K562 (cell line): ENCODE data around the gene WASHC4. TPM values are rescaled to one million over a fixed set of nuclear protein-coding genes. Genes with fewer than 3 reads are reported as not detected.
A peak's percentile ranks its signal among the peaks of the same experiment; 100 is the strongest.

ENCODE experiments used
- BRD9 ChIP-seq: fragments of 450-650 bp; IDR thresholded peaks from 2 replicates; pipeline ENCODE4 v1.6.1; 2018; ENCODE audit warnings: low read depth; ENCODE audit not compliant: partially characterized antibody
- CCAR2 ChIP-seq: fragments of 200-400 bp; formaldehyde crosslinking; IDR thresholded peaks from 2 replicates; pipeline ENCODE4 v1.6.1; 2017; ENCODE audit warnings: mild to moderate bottlenecking, low read depth, low read length
- COPS2 ChIP-seq: fragments of 450-650 bp; conservative IDR thresholded peaks from 2 replicates; pipeline ENCODE4 v1.6.1; 2016; ENCODE audit warnings: mild to moderate bottlenecking, moderate library complexity
- EP400 ChIP-seq: fragments of 450-650 bp; IDR thresholded peaks from 2 replicates; pipeline ENCODE4 v1.6.1; 2017; ENCODE audit warnings: antibody characterized with exemption, mild to moderate bottlenecking, moderate library complexity
- GABPA ChIP-seq: fragments of 200-800 bp; sonication (Bioruptor generic); conservative IDR thresholded peaks from 2 replicates; pipeline ENCODE4 v1.6.1; 2016; ENCODE audit warnings: low read depth, missing genetic modification characterization, missing compliant biosample characterization
- PCBP1 ChIP-seq: fragments of 200-400 bp; formaldehyde crosslinking; IDR thresholded peaks from 2 replicates; pipeline ENCODE4 v1.6.1; 2018; ENCODE audit warnings: mild to moderate bottlenecking, low read depth, low read length; ENCODE audit not compliant: poor library complexity, severe bottlenecking
- POLR2A ChIP-seq: fragments of 450-650 bp; conservative IDR thresholded peaks from 2 replicates; pipeline ENCODE4 v1.6.1; 2016
- RFX1 ChIP-seq: fragments of 450-650 bp; IDR thresholded peaks from 2 replicates; pipeline ENCODE4 v1.6.1; 2016; ENCODE audit warnings: mild to moderate bottlenecking, moderate library complexity
- RFX5 ChIP-seq: IDR thresholded peaks from 2 replicates; pipeline ENCODE4 v1.6.1; 2011; ENCODE audit warnings: low read depth, mild to moderate bottlenecking, improper control_type of control experiment, low read length
- SAP30 ChIP-seq: fragments of 200-600 bp; sonication (generic); IDR thresholded peaks from 2 replicates; pipeline ENCODE4 v1.6.1; 2012; ENCODE audit warnings: borderline replicate concordance, low read depth, mild to moderate bottlenecking, moderate library complexity, low read length, control low read depth, inconsistent platforms; ENCODE audit not compliant: insufficient read depth, poor library complexity, severe bottlenecking
- SMAD4 ChIP-seq: fragments of 250-450 bp; sonication (Bioruptor Pico); conservative IDR thresholded peaks from 2 replicates; pipeline ENCODE4 v1.8.0; 2021; ENCODE audit warnings: inconsistent platforms, mild to moderate bottlenecking, moderate library complexity
- TCF7 ChIP-seq: sonication (generic); IDR thresholded peaks from 2 replicates; pipeline ENCODE4 v1.6.1; 2016; ENCODE audit warnings: antibody characterized with exemption, borderline replicate concordance
- TEAD2 ChIP-seq: fragments of 450-650 bp; IDR thresholded peaks from 2 replicates; pipeline ENCODE4 v1.6.1; 2016; ENCODE audit warnings: missing genetic modification characterization, control low read depth, missing compliant biosample characterization
- XRCC3 ChIP-seq: fragments of 450-650 bp; IDR thresholded peaks from 2 replicates; pipeline ENCODE4 v1.6.1; 2017; ENCODE audit warnings: mild to moderate bottlenecking, moderate library complexity
- ZBTB8A ChIP-seq: fragments of 450-650 bp; IDR thresholded peaks from 2 replicates; pipeline ENCODE4 v1.6.1; 2018; ENCODE audit warnings: mild to moderate bottlenecking, moderate library complexity; ENCODE audit not compliant: partially characterized antibody
- ZFP30 ChIP-seq: fragments of 250-450 bp; sonication (Bioruptor Pico); IDR thresholded peaks from 2 replicates; pipeline ENCODE4 v1.8.0; 2022; ENCODE audit warnings: moderate library complexity, mild to moderate bottlenecking, inconsistent platforms, borderline replicate concordance
- ZNF830 ChIP-seq: fragments of 250-450 bp; sonication (Bioruptor Pico); IDR thresholded peaks from 2 replicates; pipeline ENCODE4 v1.5.0; 2021; ENCODE audit warnings: mild to moderate bottlenecking
- polyA plus RNA-seq, 8 experiments: library from polyadenylated mRNA; depleted of rRNA in 4 of 8; stranded (reverse) in 5 of 8; unstranded in 3 of 8; fragments of >200 nt; fragmentation: Nextera tagmentation in 2 of 8; fragmentation: Illumina TruSeq in 1 of 8; extraction: Ambion mirVana in 2 of 8; extraction: Trizol in 1 of 8; gene quantifications; 2 replicates each; pipeline versions ENCODE4 v1.2.1 to v1.2.3, GENCODE V29; 2011 to 2014; ENCODE audit warnings: inconsistent platforms in 1 of 8, missing spikeins in 1 of 8
- total RNA-seq, 7 experiments: library from RNA; depleted of rRNA in 6 of 7; stranded (reverse); fragments of >200 nt in 6 of 7; fragmentation: Illumina TruSeq in 2 of 7; extraction: Trizol in 2 of 7; gene quantifications; 2 replicates each; pipeline versions ENCODE4 v1.2.1 to v1.2.3, GENCODE V29; 2011 to 2021; ENCODE audit warnings: low replicate concordance in 1 of 7
- TF ChIP-seq, protein P1 (sequence below): fragments of 200-800 bp; sonication (Bioruptor generic); IDR thresholded peaks from 2 replicates; pipeline ENCODE4 v1.6.1; 2017; ENCODE audit warnings: missing genetic modification characterization, missing compliant biosample characterization
- TF ChIP-seq, protein P2 (sequence below): sonication (generic); formaldehyde crosslinking; IDR thresholded peaks from 2 replicates; pipeline ENCODE4 v1.8.0; 2022; ENCODE audit warnings: missing genetic modification reagents, mild to moderate bottlenecking, moderate library complexity, borderline replicate concordance
- TF ChIP-seq, protein P3 (sequence below), 2 experiments: fragments of 450-650 bp; conservative IDR thresholded peaks; 2 replicates each; pipeline ENCODE4 v1.6.1; 2017; ENCODE audit warnings: mild to moderate bottlenecking in 2 of 2, moderate library complexity in 2 of 2
- TF ChIP-seq, protein P4 (sequence below): fragments of 450-650 bp; IDR thresholded peaks from 2 replicates; pipeline ENCODE4 v1.7.1; 2018; ENCODE audit warnings: mild to moderate bottlenecking, low read depth; ENCODE audit not compliant: partially characterized antibody

WASHC4 gene
- total and polyA plus RNA-seq, 9 of the 15 experiments (the other 6 are each of a cell fraction or from before 2014, with no cell fraction given), result 12.5 to 38.5 (median 21.3) TPM

DNA sequence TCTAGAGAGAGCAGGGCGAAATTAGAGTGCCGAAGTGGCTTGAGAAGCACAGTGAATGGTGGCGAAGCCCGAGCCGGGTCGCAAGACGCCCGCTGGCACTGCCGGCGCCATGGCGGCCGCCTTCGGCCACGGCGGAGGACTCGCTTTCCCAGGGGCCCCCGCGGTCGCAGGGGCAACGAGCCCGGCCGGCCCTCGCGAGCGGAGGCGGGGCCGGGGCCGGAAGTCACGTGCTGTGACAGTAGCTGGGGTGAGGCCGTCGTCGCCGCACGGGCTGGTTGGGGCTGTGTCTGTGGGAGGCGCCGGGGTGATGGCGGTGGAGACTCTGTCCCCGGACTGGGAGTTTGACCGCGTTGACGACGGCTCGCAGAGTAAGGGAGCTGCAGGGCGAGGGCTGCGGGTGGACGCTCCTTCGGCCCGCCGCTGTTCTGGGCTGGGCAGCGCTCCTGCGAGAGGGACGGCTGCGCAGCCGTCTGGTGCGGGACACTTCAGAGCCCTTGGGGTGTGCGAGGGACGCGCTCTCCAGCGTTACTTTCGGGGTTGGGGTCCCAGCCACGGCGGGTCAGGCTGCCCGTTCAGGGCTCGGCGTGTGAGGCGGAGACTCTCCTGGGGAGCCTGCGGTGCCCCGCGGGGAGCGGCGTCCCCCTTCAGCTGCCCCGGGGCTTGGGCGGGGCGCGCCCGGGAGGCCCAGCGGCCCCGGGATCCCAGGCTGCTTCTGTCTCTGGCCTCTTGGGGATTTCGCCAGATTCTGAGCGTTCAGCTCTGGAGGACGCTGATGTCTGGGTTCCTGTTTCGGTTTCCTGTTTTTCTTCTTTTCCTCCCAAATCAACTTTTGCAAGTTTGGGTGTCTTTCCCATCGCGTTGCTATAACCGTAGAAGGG, at the start of gene WASHC4 (continued):
- no peak for TF ChIP-seq ZBTB8A
- TF ChIP-seq GABPA (tag), result peak; percentile 94
- TF ChIP-seq, protein P1, sequence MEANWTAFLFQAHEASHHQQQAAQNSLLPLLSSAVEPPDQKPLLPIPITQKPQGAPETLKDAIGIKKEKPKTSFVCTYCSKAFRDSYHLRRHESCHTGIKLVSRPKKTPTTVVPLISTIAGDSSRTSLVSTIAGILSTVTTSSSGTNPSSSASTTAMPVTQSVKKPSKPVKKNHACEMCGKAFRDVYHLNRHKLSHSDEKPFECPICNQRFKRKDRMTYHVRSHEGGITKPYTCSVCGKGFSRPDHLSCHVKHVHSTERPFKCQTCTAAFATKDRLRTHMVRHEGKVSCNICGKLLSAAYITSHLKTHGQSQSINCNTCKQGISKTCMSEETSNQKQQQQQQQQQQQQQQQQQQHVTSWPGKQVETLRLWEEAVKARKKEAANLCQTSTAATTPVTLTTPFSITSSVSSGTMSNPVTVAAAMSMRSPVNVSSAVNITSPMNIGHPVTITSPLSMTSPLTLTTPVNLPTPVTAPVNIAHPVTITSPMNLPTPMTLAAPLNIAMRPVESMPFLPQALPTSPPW (CRISPR knock-in tag), result peak; percentile 87
- TF ChIP-seq EP400, result peak; percentile 63
- TF ChIP-seq RFX1, result peak; percentile 12; the same call in 1 of the 2 replicates
- TF ChIP-seq COPS2, result no peak
- peak; percentile 95 for TF ChIP-seq POLR2A
- no peak for TF ChIP-seq TEAD2 (tag)
- TF ChIP-seq, protein P2, sequence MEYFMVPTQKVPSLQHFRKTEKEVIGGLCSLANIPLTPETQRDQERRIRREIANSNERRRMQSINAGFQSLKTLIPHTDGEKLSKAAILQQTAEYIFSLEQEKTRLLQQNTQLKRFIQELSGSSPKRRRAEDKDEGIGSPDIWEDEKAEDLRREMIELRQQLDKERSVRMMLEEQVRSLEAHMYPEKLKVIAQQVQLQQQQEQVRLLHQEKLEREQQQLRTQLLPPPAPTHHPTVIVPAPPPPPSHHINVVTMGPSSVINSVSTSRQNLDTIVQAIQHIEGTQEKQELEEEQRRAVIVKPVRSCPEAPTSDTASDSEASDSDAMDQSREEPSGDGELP (CRISPR knock-in tag), result peak; percentile 69; the same call in 1 of the 2 replicates
- TF ChIP-seq, protein P3, sequence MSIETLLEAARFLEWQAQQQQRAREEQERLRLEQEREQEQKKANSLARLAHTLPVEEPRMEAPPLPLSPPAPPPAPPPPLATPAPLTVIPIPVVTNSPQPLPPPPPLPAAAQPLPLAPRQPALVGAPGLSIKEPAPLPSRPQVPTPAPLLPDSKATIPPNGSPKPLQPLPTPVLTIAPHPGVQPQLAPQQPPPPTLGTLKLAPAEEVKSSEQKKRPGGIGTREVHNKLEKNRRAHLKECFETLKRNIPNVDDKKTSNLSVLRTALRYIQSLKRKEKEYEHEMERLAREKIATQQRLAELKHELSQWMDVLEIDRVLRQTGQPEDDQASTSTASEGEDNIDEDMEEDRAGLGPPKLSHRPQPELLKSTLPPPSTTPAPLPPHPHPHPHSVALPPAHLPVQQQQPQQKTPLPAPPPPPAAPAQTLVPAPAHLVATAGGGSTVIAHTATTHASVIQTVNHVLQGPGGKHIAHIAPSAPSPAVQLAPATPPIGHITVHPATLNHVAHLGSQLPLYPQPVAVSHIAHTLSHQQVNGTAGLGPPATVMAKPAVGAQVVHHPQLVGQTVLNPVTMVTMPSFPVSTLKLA (conservative IDR thresholded peaks at IDR 0.05), result peak; percentile 73 to 89
- TF ChIP-seq SAP30, result peak; percentile 24
- TF ChIP-seq, protein P4, sequence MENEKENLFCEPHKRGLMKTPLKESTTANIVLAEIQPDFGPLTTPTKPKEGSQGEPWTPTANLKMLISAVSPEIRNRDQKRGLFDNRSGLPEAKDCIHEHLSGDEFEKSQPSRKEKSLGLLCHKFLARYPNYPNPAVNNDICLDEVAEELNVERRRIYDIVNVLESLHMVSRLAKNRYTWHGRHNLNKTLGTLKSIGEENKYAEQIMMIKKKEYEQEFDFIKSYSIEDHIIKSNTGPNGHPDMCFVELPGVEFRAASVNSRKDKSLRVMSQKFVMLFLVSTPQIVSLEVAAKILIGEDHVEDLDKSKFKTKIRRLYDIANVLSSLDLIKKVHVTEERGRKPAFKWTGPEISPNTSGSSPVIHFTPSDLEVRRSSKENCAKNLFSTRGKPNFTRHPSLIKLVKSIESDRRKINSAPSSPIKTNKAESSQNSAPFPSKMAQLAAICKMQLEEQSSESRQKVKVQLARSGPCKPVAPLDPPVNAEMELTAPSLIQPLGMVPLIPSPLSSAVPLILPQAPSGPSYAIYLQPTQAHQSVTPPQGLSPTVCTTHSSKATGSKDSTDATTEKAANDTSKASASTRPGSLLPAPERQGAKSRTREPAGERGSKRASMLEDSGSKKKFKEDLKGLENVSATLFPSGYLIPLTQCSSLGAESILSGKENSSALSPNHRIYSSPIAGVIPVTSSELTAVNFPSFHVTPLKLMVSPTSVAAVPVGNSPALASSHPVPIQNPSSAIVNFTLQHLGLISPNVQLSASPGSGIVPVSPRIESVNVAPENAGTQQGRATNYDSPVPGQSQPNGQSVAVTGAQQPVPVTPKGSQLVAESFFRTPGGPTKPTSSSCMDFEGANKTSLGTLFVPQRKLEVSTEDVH, result no peak
- 0 out of 2 replicates have a peak, but pooled peaks have one; percentile 33 for TF ChIP-seq TCF7
- TF ChIP-seq RFX5, result no peak
- TF ChIP-seq ZNF830 (CRISPR knock-in tag), result no peak
- peak; percentile 93 for TF ChIP-seq SMAD4 (CRISPR knock-in tag)
- no peak for TF ChIP-seq CCAR2
- TF ChIP-seq PCBP1, result peak; percentile 88
- TF ChIP-seq BRD9, result no peak
- TF ChIP-seq XRCC3, result no peak
- no peak for TF ChIP-seq ZFP30
